ENCODE data around the gene C16orf95.
"Not testable (repeated sequence)": the region's sequence is repeated elsewhere in the genome, so short reads cannot be mapped to it uniquely, and the experiment has no call there.

Gene C16orf95

DNA sequence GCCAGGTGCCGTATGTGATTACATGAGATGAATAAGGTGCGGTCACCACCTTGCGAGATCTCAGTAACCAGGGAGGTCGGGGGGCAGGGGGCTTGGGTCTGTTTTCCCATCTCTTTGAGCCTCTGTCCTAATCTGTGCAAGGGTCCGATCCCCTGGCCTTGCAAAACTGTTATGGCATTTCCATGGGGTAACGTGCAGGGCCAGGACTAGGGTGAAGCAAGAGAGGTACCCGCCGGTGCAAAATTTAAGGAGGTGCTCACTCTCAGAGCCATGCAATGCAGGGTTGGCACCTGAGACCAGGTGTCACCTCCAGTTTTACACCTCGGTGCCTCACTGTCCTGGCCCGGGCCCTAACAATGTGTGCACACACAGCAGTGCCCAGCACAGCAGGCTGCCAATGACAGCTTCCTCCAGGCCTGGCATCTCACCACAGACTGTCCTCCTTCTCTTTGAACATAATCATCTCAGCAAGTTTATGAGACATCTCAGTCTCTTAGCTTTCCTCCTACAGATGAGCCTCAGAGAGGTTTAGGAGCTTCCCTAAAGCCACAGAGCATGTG is 43.6 kb downstream of the C16orf95 start:
- Mint-ChIP-seq H3K27ac (no peak overlapping the region), H3K9me3 (no peaks in the 10 kb centered on the region), H3K36me3 (no peaks in the 10 kb centered on the region), H3K4me1 (peaks cover 16% of the 10 kb centered on the region), H3K4me3 (no peak overlapping the region)
- DNase-seq (ENCODE audit: low spot score in 2 of 2): no peak
- ATAC-seq: no peak

DNA sequence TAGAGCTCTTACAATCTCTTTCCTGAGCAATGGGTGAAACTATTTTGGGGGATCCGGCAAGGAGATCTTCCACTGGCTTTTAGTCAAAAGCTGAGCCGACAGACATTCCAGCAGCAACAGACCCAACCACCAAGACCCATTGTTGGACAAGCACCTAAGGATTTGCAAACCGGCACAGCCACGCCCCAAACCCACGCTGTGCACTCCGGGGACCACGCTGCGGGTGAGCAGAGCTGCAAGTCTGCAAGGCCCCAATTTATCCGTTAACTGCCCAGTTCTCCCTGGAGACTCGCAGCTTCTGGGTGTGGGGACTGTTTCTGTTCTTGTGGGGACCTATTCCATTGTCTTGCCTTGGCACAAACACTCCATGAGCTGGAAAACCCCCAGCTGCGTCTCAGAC is 45.9 kb downstream of the C16orf95 start:
- Mint-ChIP-seq H3K27ac (no peak overlapping the region), H3K4me1 (peaks cover 9% of the 10 kb centered on the region), H3K9me3 (no peaks in the 10 kb centered on the region), H3K4me3 (no peak overlapping the region), H3K36me3 (no peaks in the 10 kb centered on the region)
- no peak for DNase-seq (ENCODE audit: low spot score in 2 of 2)
- no peak for ATAC-seq

DNA sequence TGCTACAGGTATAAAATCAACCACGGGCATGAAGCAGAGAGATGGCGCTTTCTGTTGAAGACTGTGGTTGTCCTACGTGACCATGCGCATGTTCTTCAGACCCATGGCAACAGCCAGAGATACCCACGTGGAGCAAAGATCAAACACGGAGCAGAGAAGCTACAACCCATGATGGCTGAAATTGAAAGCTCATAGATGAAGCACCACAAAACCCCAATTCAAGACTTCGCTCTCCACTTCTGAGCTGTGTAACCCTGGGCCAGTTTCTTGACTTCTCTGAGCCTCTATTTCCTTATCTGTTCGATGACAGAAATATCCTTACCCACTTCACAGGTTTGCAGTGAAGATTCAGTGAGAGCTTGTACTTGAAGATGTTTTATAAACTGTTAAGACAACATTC is 49.6 kb downstream of the C16orf95 start:
- H3K4me3 Mint-ChIP-seq: no peak overlapping the region
- H3K27ac Mint-ChIP-seq: no peak overlapping the region
- H3K36me3 Mint-ChIP-seq: no peaks in the 10 kb centered on the region
- no peak for DNase-seq (ENCODE audit: low spot score in 2 of 2)
- H3K9me3 Mint-ChIP-seq: no peaks in the 10 kb centered on the region
- ATAC-seq: peak; percentile 67
- peaks cover 6% of the 10 kb centered on the region for H3K4me1 Mint-ChIP-seq

DNA sequence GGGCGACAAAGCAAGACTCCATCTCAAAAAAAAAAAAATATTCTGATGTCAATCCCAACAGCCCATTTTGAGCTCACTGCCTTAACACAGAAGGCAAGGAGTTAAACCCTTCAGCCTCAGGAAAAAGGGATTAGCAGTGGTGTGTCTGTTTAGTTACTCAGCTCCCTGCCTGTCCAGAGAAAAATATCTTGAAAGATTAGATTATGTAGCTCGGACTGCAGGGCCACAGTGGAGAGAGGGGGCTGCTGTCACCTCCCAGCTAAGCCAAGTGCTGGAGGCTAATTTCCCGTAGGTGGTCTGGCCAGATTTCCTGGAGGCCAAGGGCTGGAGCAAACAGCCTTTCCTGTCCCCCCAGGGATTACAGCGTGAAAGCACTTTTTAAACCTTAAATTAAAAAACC is 50.3 kb downstream of the C16orf95 start:
- peaks cover 6% of the 10 kb centered on the region for H3K4me1 Mint-ChIP-seq
- no peaks in the 10 kb centered on the region for H3K36me3 Mint-ChIP-seq
- ATAC-seq (no peak), DNase-seq (ENCODE audit: low spot score in 2 of 2) (no peak)
- no peak overlapping the region for H3K27ac Mint-ChIP-seq
- no peak overlapping the region for H3K4me3 Mint-ChIP-seq
- H3K9me3 Mint-ChIP-seq: no peaks in the 10 kb centered on the region

DNA sequence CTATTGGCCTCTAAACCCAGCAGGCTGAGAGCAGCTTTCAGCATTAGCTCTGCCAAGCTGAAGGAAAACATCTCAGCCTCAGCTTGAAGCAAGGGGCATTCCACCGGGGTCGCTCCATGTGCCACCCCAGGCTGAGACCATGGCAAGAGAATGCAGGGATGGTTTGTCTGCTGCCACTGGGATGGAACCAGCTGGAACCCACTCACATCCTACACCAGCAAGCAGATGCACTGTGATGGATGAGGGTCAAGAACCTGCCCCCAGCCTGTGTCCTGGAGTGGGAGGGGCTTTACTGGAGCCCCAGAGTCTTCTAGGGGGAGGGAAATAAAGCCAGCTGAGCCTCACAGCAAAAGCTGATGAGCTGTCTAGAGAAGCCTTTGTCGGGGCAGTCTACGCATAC is 51.9 kb downstream of the C16orf95 start:
- H3K36me3 Mint-ChIP-seq: no peaks in the 10 kb centered on the region
- no peak overlapping the region for H3K4me3 Mint-ChIP-seq

DNA sequence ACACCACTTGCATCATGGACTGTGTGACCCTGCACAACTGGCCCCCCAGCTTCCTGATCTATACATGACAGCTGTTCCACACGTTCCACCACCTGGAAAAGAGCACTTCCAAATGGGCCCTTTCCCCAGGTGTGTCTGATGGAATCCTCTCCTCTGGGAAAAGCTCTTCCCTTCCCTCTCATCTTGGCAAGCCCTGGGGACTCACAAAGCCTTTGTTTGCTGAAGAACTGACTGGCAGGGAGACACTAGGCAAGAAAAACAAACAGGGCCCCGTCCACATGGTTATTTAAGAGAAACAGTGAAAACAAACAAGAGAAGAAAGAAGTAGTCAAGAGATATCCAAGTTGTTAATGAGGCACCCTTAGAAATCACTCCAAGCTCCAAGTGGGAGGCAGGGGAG is 52.6 kb downstream of the C16orf95 start:
- Mint-ChIP-seq H3K9me3 (peaks cover 8% of the 10 kb centered on the region), H3K27ac (no peak overlapping the region), H3K4me3 (no peak overlapping the region), H3K36me3 (no peaks in the 10 kb centered on the region), H3K4me1 (peaks cover 6% of the 10 kb centered on the region)
- no peak for ATAC-seq
- DNase-seq (ENCODE audit: low spot score in 2 of 2): no peak

More for the DNA sequence above, 51.9 kb downstream of the C16orf95 start:
- DNase-seq (ENCODE audit: low spot score in 2 of 2) (no peak), ATAC-seq (no peak)
- Mint-ChIP-seq H3K9me3 (peaks cover 8% of the 10 kb centered on the region), H3K4me1 (peaks cover 6% of the 10 kb centered on the region), H3K27ac (no peak overlapping the region)

DNA sequence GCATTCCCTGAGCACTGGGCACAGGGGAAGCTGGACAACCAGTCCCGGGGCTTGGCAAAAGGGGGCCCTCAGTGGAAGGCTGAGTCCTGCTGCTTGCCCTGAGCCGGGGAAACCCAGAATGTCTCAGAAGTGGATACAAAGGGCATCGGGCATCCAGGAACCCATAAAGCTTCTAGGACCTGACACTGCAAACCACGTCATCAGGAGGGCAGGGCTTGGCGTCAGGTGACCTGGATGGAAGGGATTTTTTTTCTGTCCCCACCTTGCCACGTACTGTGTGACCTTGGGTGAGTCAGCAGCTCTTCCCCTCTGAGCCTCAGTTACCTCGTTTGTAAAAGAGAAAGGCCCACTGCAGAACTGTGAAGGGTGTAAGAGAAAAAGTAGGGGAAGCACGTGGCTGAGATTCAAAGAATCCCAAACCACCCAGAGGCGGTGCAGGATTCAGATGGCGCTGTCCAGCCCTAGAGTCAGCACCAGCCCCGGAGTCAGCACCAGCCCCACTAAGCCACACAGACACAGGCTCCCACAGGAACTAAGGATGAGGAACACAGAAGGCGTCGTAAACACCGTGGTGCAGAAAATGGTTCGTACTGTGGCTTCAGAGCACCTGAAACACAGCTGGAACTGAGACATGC is 53.7 kb downstream of the C16orf95 start:
- Mint-ChIP-seq H3K36me3 (no peaks in the 10 kb centered on the region), H3K9me3 (peaks cover 8% of the 10 kb centered on the region), H3K4me1 (peaks cover 6% of the 10 kb centered on the region), H3K4me3 (no peak overlapping the region), H3K27ac (no peak overlapping the region)
- DNase-seq (ENCODE audit: low spot score in 2 of 2) (no peak), ATAC-seq (peak; percentile 44)

GRCh38 chr16:87259431-87259830 is 57.8 kb downstream of the C16orf95 start:
- no peak overlapping the region for H3K4me3 Mint-ChIP-seq
- ATAC-seq (no peak), DNase-seq (ENCODE audit: low spot score in 2 of 2) (no peak)
- H3K36me3 Mint-ChIP-seq: no peaks in the 10 kb centered on the region
- no peak overlapping the region for H3K27ac Mint-ChIP-seq
- H3K9me3 Mint-ChIP-seq: peaks cover 8% of the 10 kb centered on the region
- H3K4me1 Mint-ChIP-seq: peaks cover 6% of the 10 kb centered on the region

DNA sequence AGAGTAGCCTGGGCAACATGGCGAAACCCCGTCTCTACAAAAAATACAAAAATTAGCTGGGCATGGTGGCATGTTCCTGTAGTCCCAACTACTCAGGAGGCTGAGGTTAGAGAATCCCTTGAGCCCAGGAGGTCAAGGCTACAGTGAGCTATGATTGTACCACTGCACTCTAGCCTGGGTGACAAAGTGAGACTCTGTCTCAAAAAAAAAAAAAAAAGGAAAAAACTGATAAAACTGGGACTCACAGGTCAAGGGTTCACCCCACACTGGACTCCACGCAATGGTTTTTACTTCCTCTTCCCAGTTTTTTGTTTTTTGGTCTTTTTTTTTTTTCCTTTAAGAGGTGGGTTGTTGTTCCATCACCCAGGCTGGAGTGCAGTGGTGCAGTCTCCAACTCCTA is 58.5 kb downstream of the C16orf95 start:
- not testable (repeated sequence) for H3K4me3 Mint-ChIP-seq; H3K27ac Mint-ChIP-seq; H3K4me1 Mint-ChIP-seq; DNase-seq (ENCODE audit: low spot score in 2 of 2); H3K9me3 Mint-ChIP-seq; H3K36me3 Mint-ChIP-seq; ATAC-seq

- Mint-ChIP-seq H3K9me3 (peaks cover 6% of the 10 kb centered on the region), H3K27ac (no peak overlapping the region), H3K4me3 (no peak overlapping the region), H3K36me3 (no peaks in the 10 kb centered on the region), H3K4me1 (no peaks in the 10 kb centered on the region)
- DNase-seq (ENCODE audit: low spot score in 2 of 2) (no peak), ATAC-seq (no peak)
These were observed 61.3 kb downstream of the C16orf95 start for GRCh38 chr16:87255866-87256265.

GRCh38 chr16:87254734-87255133 is 62.5 kb downstream of the C16orf95 start:
- no peak for ATAC-seq
- Mint-ChIP-seq H3K36me3 (no peaks in the 10 kb centered on the region), H3K9me3 (no peaks in the 10 kb centered on the region), H3K4me3 (no peak overlapping the region), H3K27ac (no peak overlapping the region), H3K4me1 (no peaks in the 10 kb centered on the region)
- DNase-seq (ENCODE audit: low spot score in 2 of 2): no peak

- H3K9me3 Mint-ChIP-seq: no peaks in the 10 kb centered on the region
- DNase-seq (ENCODE audit: low spot score in 2 of 2) (no peak), ATAC-seq (no peak)
- no peaks in the 10 kb centered on the region for H3K36me3 Mint-ChIP-seq
- no peak overlapping the region for H3K27ac Mint-ChIP-seq
- no peak overlapping the region for H3K4me3 Mint-ChIP-seq
- H3K4me1 Mint-ChIP-seq: no peaks in the 10 kb centered on the region
These were observed 62.9 kb downstream of the C16orf95 start for GRCh38 chr16:87254296-87254695.

DNA sequence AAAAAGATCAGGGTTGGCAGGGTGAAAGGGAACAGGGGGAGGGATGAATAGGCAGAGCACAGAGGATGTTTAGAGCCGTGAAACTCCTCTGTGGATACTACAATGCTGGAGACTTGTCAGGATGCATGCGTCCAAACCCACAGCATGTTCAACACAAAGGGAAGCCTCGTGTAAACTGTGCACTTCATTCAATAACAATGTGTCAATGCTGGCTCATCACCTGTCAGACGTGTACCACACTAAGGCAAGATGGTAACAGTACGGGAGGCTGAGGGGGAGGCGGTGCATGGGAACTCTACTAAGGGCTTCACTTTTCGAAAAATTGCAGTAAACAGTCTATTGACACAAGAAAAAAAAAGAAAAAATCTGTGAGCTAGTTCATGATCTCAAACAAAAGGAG is 63.7 kb downstream of the C16orf95 start:
- H3K9me3 Mint-ChIP-seq: no peaks in the 10 kb centered on the region
- H3K27ac Mint-ChIP-seq: no peak overlapping the region
- ATAC-seq (no peak), DNase-seq (ENCODE audit: low spot score in 2 of 2) (no peak)
- H3K4me3 Mint-ChIP-seq: no peak overlapping the region
- H3K36me3 Mint-ChIP-seq: no peaks in the 10 kb centered on the region
- peaks cover 3% of the 10 kb centered on the region for H3K4me1 Mint-ChIP-seq
